Measurements from ENCODE around the gene TEX28. TPM values are rescaled to one million over a fixed set of nuclear protein-coding genes. Genes with fewer than 3 reads are reported as not detected.
"Not testable (repeated sequence)": the region's sequence is repeated elsewhere in the genome, so short reads cannot be mapped to it uniquely, and the experiment has no call there.

The TEX28 gene
- total RNA-seq, 1 donor from 2014 or later, result not detected

GRCh38 chrX:154248076-154248475, 46.8 kb downstream of the TEX28 start:
- intact Hi-C loops (cut with DNase I); H3K36me3 ChIP-seq; H3K9me3 ChIP-seq; H3K4me3 ChIP-seq; H3K27ac ChIP-seq; H3K4me1 ChIP-seq; H3K27me3 ChIP-seq; ATAC-seq; DNase-seq: not testable (repeated sequence)

DNA sequence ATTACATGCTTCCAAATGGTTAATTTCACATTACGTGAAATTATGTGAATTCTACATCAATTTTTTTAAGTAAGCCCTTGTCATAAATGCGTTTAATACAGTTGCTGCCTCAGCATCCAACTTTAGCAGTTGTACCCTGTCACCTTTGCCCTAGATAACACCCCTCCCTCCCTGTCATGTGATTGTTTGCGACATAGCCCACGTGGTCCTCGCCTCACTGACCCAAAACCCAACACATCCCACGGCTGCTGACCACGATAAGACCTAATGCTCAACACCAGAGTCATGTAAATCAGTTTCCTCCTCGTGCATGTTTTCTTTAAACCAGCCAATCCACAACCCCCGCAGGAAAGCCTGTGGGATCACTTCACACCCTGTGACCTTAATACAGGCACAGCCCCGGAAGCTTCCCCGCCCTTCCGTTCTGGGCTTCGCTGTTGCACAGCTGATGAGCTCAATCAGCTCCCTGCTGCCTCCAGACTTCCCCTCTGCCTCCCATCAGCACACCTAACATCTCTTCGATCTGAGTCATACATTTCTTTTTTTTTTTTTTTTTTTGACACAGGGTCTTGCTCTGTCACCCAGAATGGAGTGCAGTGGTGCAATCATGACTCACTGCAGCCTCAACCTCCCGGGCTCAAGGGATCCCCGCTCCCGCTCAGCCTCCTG, 47.4 kb downstream of the TEX28 start:
- H3K27me3 ChIP-seq; intact Hi-C loops (cut with DNase I); H3K36me3 ChIP-seq; H3K4me1 ChIP-seq; DNase-seq; H3K27ac ChIP-seq; H3K4me3 ChIP-seq; H3K9me3 ChIP-seq: not testable (repeated sequence)
- ATAC-seq, result peak; percentile 97

- H3K36me3 ChIP-seq; ATAC-seq; H3K27me3 ChIP-seq; H3K4me1 ChIP-seq; DNase-seq; intact Hi-C loops (cut with DNase I); H3K9me3 ChIP-seq; H3K27ac ChIP-seq; H3K4me3 ChIP-seq: not testable (repeated sequence)
Measured at GRCh38 chrX:154239982-154240503, 54.9 kb downstream of the TEX28 start.

DNA sequence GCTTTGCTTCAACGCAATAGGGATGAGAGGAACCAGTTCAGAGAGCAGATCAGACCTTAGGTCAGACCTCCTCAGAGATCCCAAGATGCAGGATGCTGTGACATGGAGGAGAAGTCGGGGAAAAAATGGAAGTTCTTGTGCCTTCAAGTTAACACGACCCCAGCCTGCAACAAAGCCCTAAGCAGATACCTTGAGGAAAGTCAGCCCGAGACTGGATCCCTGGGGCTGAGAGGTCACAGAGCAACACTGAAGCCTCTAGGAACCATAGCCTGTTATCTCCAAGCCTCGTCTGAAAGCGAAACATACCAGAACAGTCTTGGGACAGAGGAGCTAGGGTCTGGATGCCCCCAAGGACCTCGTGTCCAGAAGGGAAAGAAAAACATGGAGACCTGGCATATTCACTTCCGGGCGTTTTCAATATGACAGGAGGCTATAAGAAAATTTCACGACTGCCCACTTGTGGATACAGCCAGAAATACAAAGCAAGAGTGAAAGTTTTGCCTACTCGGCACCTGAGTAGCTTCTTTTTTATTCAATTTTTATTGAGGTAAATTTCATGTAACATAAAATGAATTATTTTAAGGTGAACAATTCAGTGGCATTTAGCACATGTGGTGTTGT, 55.9 kb downstream of the TEX28 start:
- intact Hi-C loops (cut with DNase I); DNase-seq; ATAC-seq: not testable (repeated sequence)

DNA sequence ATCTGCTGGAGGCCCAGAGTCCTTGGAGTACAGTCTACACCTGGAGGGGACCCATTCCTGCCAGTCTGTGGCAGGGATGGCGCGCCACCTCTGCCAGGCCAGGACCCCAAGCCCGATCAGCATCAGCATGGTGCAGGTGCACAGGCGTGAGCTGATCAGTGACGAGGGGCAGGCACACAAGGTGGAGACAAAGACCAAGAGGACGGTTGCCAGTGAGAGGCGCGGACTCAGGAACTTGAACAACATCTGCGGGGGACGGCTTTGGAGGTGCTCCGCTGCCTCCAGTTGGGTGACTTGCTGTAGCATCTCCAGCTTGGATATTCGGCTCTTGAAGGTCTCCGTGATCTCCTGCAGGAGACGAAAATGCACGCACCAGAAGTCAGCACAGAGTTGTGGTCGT, 61.3 kb downstream of the TEX28 start:
- H3K9me3 ChIP-seq; H3K27me3 ChIP-seq; ATAC-seq; intact Hi-C loops (cut with DNase I); H3K4me3 ChIP-seq; H3K27ac ChIP-seq; H3K4me1 ChIP-seq; DNase-seq; H3K36me3 ChIP-seq: not testable (repeated sequence)

More for the DNA sequence above, 55.9 kb downstream of the TEX28 start:
- H3K9me3 ChIP-seq, H3K27ac ChIP-seq, H3K4me3 ChIP-seq, H3K27me3 ChIP-seq, H3K36me3 ChIP-seq, H3K4me1 ChIP-seq: not testable (repeated sequence)

GRCh38 chrX:154231443-154231842, 63.5 kb downstream of the TEX28 start:
- H3K4me3 ChIP-seq; DNase-seq; H3K9me3 ChIP-seq; H3K4me1 ChIP-seq; H3K27ac ChIP-seq; ATAC-seq; intact Hi-C loops (cut with DNase I); H3K36me3 ChIP-seq; H3K27me3 ChIP-seq: not testable (repeated sequence)

DNA sequence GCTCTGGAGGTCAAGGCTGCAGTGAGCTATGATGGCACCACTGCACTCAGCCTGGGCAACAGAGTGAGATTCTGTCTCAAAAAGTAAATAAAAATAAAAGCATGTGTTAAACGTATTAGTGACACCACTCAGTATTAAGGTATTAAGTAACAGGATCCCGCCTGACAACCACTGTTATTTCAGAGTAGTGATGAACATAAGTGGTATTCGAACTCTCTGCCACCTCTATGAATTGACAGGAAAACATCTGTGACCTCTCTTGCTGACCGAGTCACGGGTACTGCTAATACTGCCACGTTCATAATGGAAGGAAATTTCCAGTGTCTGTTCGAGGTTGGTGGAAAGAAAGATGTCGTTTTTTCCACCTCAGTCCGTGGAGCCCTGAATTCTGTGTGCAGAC, 68.2 kb downstream of the TEX28 start:
- ATAC-seq; H3K4me3 ChIP-seq; DNase-seq; H3K36me3 ChIP-seq; H3K27me3 ChIP-seq; H3K4me1 ChIP-seq; intact Hi-C loops (cut with DNase I); H3K27ac ChIP-seq; H3K9me3 ChIP-seq: not testable (repeated sequence)

DNA sequence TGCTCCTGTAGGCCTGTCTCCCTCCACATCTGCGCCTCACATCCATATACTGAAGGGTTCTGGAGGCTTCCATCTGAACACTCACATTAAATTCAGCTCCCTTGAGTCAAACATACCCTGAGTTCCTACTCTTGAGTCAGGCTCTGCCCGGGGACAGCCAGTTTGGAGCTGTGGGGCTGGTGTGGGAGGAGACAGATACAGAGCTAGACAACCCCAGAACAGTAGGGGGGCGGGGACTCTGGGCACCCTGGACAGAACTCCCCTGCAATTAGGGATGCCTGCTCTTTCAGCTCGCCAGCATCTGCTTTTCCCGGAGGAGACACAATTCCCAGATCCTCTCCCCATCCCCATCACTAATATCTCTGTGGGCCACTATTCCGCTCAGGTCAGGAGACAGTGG, 69.6 kb downstream of the TEX28 start:
- H3K36me3 ChIP-seq; H3K4me3 ChIP-seq; H3K9me3 ChIP-seq; H3K27ac ChIP-seq; intact Hi-C loops (cut with DNase I); ATAC-seq; DNase-seq; H3K27me3 ChIP-seq; H3K4me1 ChIP-seq: not testable (repeated sequence)

Other genes starting within 250 kb of the TEX28 start
- gene MECP2, start 197.4 kb downstream of the TEX28 start, total RNA-seq, result 58.6 TPM
- not detected for gene OPN1LW, start 150.9 kb downstream of the TEX28 start, total RNA-seq
- not detected for gene OPN1MW, start 112.5 kb downstream of the TEX28 start, total RNA-seq
- gene OPN1MW2, start 75.4 kb downstream of the TEX28 start, total RNA-seq, result not detected
- gene OPN1MW3, start 37.5 kb downstream of the TEX28 start, total RNA-seq, result not detected
- not detected for gene TKTL1, start 671 bp upstream of the TEX28 start, total RNA-seq
- gene FLNA, start 79.5 kb upstream of the TEX28 start, total RNA-seq, result 1,252 TPM
- 58.4 TPM for gene EMD, start 84.2 kb upstream of the TEX28 start, total RNA-seq
- gene RPL10, start 103.3 kb upstream of the TEX28 start, total RNA-seq, result 2,677 TPM
- 37.1 TPM for gene DNASE1L1, start 114.1 kb upstream of the TEX28 start, total RNA-seq
- 43.9 TPM for gene TAFAZZIN, start 116.4 kb upstream of the TEX28 start, total RNA-seq
- 193 TPM for gene ATP6AP1, start 133.6 kb upstream of the TEX28 start, total RNA-seq
- gene GDI1, start 142.0 kb upstream of the TEX28 start, total RNA-seq, result 108 TPM
- 82.0 TPM for gene FAM50A, start 149.0 kb upstream of the TEX28 start, total RNA-seq
- gene PLXNA3, start 163.2 kb upstream of the TEX28 start, total RNA-seq, result 49.0 TPM
- gene LAGE3, start 184.2 kb upstream of the TEX28 start, total RNA-seq, result 15.1 TPM
- 33.8 TPM for gene UBL4A, start 191.5 kb upstream of the TEX28 start, total RNA-seq
- gene SLC10A3, start 195.5 kb upstream of the TEX28 start, total RNA-seq, result 23.7 TPM
- 42.6 TPM for gene FAM3A, start 221.1 kb upstream of the TEX28 start, total RNA-seq

Data from upper lobe of right lung (tissue), 1 donor.